SK-N-MC (cell line): Measurements from ENCODE around the gene MGST1.

Experiments used
- EZH2 ChIP-seq: fragments of 200-600 bp; sonication (generic); IDR thresholded peaks from one replicate; pipeline ENCODE4 v1.6.1; 2017; ENCODE audit warnings: antibody characterized with exemption
- POLR2AphosphoS5 ChIP-seq: IDR thresholded peaks from 2 replicates; pipeline ENCODE4 v1.6.1; 2012; ENCODE audit warnings: mild to moderate bottlenecking, low read depth, low read length, borderline replicate concordance

GRCh38 chr12:16300122-16300521, 47.3 kb upstream of the MGST1 start:
- TF ChIP-seq POLR2AphosphoS5, result no peak
- TF ChIP-seq EZH2, result no peak
